GM12872 (cell line): ENCODE results near the gene KL.

Source experiments
- TF ChIP-seq, protein P1 (sequence below): IDR thresholded peaks from 3 replicates; pipeline ENCODE4 v1.5.1; 2011; ENCODE audit warnings: low read depth, mild to moderate bottlenecking, low read length, moderate library complexity; ENCODE audit not compliant: insufficient read depth

KL gene

DNA sequence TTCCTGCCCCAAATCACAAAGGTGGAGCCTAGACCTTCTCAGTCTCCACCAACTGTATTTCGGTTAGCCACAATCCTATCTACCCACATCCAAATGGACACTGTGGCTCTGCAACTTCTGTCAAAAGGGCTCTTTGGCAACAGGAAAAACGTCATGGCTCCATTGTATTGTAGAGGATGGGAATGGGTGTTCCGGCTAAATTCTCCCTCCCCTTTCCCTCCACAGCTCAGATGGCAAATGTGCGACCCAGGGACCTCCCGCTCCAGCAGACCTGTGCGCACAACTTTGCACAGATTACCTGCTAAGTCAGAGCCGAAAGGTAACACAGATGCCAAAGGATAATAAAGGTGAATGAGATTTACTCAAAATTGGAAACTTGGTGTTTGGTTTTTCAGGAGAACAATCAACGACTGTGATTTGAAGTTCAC is 968 bp upstream of the KL start:
- TF ChIP-seq, protein P1, sequence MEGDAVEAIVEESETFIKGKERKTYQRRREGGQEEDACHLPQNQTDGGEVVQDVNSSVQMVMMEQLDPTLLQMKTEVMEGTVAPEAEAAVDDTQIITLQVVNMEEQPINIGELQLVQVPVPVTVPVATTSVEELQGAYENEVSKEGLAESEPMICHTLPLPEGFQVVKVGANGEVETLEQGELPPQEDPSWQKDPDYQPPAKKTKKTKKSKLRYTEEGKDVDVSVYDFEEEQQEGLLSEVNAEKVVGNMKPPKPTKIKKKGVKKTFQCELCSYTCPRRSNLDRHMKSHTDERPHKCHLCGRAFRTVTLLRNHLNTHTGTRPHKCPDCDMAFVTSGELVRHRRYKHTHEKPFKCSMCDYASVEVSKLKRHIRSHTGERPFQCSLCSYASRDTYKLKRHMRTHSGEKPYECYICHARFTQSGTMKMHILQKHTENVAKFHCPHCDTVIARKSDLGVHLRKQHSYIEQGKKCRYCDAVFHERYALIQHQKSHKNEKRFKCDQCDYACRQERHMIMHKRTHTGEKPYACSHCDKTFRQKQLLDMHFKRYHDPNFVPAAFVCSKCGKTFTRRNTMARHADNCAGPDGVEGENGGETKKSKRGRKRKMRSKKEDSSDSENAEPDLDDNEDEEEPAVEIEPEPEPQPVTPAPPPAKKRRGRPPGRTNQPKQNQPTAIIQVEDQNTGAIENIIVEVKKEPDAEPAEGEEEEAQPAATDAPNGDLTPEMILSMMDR: no peak

DNA sequence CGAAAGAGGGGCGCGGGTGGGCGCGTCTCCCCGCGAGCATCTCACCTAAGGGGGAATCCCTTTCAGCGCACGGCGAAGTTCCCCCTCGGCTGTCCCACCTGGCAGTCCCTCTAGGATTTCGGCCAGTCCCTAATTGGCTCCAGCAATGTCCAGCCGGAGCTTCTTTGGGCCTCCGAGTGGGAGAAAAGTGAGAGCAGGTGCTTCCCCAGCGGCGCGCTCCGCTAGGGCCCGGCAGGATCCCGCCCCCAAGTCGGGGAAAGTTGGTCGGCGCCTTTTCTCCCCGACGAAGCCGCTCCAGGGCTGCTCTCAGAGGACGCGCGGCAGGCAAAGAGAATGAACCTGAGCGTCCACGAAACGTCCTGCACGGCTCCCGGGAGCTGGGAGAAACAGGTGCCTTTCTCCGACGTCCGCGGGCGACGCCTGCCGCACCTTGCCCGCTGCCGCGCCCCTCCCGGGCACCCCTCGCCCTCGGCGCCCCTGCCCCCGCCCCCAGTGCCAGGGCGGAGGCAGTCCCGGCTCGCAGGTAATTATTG is 366 bp upstream of the KL start:
- TF ChIP-seq, protein P1: no peak

DNA sequence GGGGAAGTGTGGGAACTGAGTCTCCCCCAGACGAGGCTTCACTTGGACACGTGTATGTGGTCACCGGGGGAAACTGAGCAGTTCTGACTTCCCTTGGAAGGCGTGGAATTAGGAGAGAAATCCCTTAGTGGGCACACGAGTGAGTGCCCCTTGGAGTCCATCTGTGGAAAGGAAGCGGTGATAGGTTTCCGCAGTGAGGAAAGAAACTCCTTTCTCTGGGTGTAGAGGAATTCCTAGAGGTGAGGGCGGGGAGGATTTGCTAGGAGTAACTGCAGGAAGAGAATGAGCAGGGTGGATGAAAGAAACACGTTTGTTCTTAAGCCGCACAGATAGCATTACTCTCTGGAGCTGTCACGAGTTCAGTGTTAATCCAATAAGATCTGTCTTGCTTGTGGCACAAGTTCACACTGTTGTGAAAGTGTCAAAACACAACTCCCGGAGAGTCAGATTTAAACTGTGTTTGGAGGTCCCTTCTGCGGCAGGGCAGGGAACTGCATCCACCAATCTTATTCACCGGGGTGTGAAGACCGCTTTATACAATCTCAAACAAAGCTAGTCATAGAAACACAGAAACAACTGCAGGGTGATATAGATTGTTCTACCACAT is 1.2 kb downstream of the KL start:
- TF ChIP-seq, protein P1: peak; percentile 76

DNA sequence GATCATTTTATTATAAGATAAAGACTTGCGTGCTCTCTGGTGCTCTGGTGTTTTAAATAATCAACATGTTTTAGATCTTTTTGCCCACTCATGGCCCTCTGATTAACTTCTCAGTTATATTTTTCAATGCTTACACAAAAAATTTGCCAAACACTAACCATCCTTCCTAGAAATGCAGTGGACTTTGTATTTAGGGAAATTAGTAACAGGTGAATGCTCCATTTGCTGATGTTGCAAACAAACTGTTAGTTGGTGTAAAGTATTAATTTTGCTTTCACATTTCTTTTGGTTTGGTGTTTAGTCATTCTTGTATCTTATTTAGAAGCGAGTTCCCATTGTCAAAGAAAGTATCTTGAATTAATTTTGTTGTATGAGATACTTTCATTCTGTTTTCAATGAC is 2.7 kb downstream of the KL start:
- TF ChIP-seq, protein P1: no peak

DNA sequence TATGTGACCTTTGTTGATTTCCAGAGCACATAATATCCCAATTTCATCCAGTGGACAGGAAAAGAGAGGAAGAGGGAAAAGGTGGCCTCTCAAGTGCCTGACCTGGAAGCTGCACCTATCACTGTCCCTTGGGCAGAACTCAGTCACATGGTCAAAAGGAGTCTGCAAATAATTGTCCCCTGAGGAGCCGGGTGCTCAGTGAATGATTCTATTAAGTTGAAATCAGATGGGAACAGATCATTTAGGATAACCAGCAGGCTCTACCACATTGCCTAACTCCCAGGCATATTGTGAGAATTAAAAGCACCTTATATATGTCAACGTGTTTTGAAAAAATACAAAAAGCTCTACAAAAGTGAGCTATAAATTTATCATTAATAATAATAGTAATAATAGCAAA is 6.8 kb downstream of the KL start:
- TF ChIP-seq, protein P1: no peak

DNA sequence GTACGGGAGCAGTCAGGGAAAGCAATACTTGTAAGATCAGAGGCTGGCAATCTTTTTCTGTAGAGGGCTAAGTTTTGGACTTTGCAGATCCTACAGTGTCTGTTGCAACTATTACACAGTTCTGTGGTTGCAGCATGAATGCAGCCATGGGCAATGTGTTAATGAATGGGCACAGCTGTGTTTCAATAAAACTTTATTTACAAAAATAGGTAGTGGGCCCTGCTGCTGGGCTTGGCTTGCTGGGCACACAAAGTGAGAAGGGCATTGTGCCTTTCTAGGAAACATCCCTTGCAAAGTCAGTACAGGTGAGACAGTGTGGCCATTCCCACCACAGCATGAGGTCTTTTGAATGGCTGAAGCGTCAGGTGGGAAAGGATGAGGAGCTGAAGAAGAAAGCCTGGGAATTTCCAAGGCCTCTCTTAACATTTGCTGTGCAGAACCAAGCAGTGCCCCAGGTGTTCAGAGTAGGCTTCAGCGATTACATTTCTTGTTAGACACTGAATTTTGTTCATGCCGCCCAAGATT is 9.1 kb downstream of the KL start:
- TF ChIP-seq, protein P1: no peak

DNA sequence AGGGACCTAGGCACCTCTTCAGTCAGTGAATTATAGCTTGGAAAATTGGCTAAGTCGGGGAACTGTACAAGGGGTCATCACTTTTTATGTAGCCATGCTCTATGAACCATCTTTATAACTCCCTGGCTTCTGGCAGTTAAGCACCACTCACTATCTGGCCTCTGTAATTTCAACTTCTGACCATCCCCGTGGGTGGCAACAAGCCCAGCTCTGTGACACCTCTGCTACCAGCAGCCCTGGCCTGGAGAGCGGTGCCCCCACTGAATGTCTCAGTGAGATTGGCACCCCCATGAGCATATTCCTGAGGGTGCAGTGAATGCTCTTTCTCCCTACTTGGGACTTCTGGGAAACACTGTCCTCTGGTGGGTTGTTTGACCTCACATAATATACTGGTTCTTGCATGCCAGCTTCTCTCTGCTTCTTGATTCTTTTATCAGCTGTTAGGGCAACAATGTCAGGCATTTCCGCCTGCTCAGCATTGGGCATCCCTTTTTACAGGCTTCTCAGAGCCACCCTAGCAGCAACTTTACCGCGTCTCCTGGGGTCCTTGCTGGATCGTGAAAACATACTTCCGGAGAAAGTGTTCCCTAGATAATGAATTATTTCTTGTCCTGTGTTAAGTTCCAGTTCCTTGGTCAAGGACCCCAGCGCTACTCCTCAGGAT is 10.4 kb downstream of the KL start:
- TF ChIP-seq, protein P1: no peak
